HepG2 (cell line): ENCODE data around the gene PPP3R1. TPM values are rescaled to one million over a fixed set of nuclear protein-coding genes. Genes with fewer than 3 reads are reported as not detected.

Source experiments
- EEA1 ChIP-seq: sonication (generic); formaldehyde crosslinking; IDR thresholded peaks from 2 replicates; pipeline ENCODE4 v1.5.1; 2020; ENCODE audit warnings: mild to moderate bottlenecking, missing genetic modification reagents, borderline replicate concordance
- HMG20B ChIP-seq: conservative IDR thresholded peaks from 2 replicates; pipeline ENCODE4 v1.6.1; 2016; ENCODE audit warnings: missing genetic modification reagents, missing compliant biosample characterization
- HOXA3 ChIP-seq: sonication (generic); formaldehyde crosslinking; IDR thresholded peaks from 2 replicates; pipeline ENCODE4 v1.5.0; 2020; ENCODE audit warnings: missing genetic modification reagents
- KLF11 ChIP-seq: IDR thresholded peaks from 2 replicates; pipeline ENCODE4 v1.6.1; 2016; ENCODE audit warnings: missing compliant biosample characterization
- KLF16 ChIP-seq, 2 experiments: sonication (generic) in 1 of 2; formaldehyde crosslinking in 1 of 2; IDR thresholded peaks; 2 replicates each; pipeline versions ENCODE4 v1.6.1 to v1.8.0; 2016 to 2023; ENCODE audit warnings: missing genetic modification reagents in 2 of 2, missing compliant biosample characterization in 1 of 2
- MTA1 ChIP-seq: sonication (generic); formaldehyde crosslinking; IDR thresholded peaks from 2 replicates; pipeline ENCODE4 v1.4.0; 2020; ENCODE audit warnings: missing genetic modification reagents, mild to moderate bottlenecking, borderline replicate concordance
- NFE2L2 ChIP-seq: fragments of 150-350 bp; IDR thresholded peaks from 2 replicates; pipeline ENCODE4 v1.6.1; 2014; ENCODE audit warnings: low read length
- SUZ12 ChIP-seq: fragments of 150-350 bp; IDR thresholded peaks from 2 replicates; pipeline ENCODE4 v1.6.1; 2014; ENCODE audit warnings: low read depth, low read length
- ZMYM3 ChIP-seq: sonication (generic); formaldehyde crosslinking; IDR thresholded peaks from 2 replicates; pipeline ENCODE4 v1.5.1; 2020; ENCODE audit warnings: mild to moderate bottlenecking, missing genetic modification reagents
- ZMYM4 ChIP-seq: sonication (generic); formaldehyde crosslinking; IDR thresholded peaks from 2 replicates; pipeline ENCODE4 v1.8.1; 2023; ENCODE audit warnings: mild to moderate bottlenecking, missing genetic modification reagents
- ZNF501 ChIP-seq: sonication (generic); formaldehyde crosslinking; IDR thresholded peaks from 2 replicates; pipeline ENCODE4 v1.5.1; 2020; ENCODE audit warnings: mild to moderate bottlenecking, moderate library complexity, missing genetic modification reagents
- ZNF563 ChIP-seq: sonication (generic); formaldehyde crosslinking; IDR thresholded peaks from 2 replicates; pipeline ENCODE4 v1.8.0; 2022; ENCODE audit warnings: mild to moderate bottlenecking, moderate library complexity, missing genetic modification reagents
- ZSCAN29 ChIP-seq: sonication (generic); formaldehyde crosslinking; conservative IDR thresholded peaks from 2 replicates; pipeline ENCODE4 v1.4.0; 2020; ENCODE audit warnings: mild to moderate bottlenecking, missing genetic modification reagents
- polyA plus RNA-seq, 8 experiments: library from polyadenylated mRNA; depleted of rRNA in 3 of 8; stranded (reverse) in 7 of 8; unstranded in 1 of 8; fragments of >200 nt; fragmentation: Illumina TruSeq in 4 of 8; extraction: Trizol in 4 of 8; gene quantifications; 2 replicates each; pipeline versions ENCODE4 v1.2.1 to v1.2.3, GENCODE V29; 2011 to 2016; ENCODE audit warnings: low read depth in 4 of 8, missing spikeins in 1 of 8, mixed read lengths in 1 of 8; ENCODE audit not compliant: insufficient read depth in 1 of 8
- total RNA-seq, 5 experiments: library from RNA; depleted of rRNA; stranded (reverse); fragments of >200 nt; fragmentation: Illumina TruSeq; extraction: Trizol; gene quantifications; 2 replicates each; pipeline ENCODE4 v1.2.3, GENCODE V29; 2016; ENCODE audit warnings: low read depth in 1 of 5
- TF ChIP-seq, protein P1 (sequence below), 2 experiments: fragments of 450-650 bp in 1 of 2; sonication (generic) in 1 of 2; formaldehyde crosslinking in 1 of 2; IDR thresholded peaks; 2 replicates each; pipeline versions ENCODE4 v1.6.1 to v1.8.0; 2016 to 2022; ENCODE audit warnings: antibody characterized with exemption in 1 of 2, mild to moderate bottlenecking in 1 of 2, missing genetic modification reagents in 1 of 2
- TF ChIP-seq, protein P2 (sequence below): sonication (generic); formaldehyde crosslinking; IDR thresholded peaks from 2 replicates; pipeline ENCODE4 v1.5.0; 2020; ENCODE audit warnings: mild to moderate bottlenecking, missing genetic modification reagents, borderline replicate concordance
- TF ChIP-seq, protein P3 (sequence below): sonication (generic); formaldehyde crosslinking; IDR thresholded peaks from 2 replicates; pipeline ENCODE4 v1.5.1; 2020; ENCODE audit warnings: missing genetic modification reagents, mild to moderate bottlenecking, borderline replicate concordance

Gene PPP3R1
- total and polyA plus RNA-seq, 2 of the 13 experiments (the other 11 are each of a cell fraction or from before 2014, with no cell fraction given): 11.6 to 25.7 TPM

DNA sequence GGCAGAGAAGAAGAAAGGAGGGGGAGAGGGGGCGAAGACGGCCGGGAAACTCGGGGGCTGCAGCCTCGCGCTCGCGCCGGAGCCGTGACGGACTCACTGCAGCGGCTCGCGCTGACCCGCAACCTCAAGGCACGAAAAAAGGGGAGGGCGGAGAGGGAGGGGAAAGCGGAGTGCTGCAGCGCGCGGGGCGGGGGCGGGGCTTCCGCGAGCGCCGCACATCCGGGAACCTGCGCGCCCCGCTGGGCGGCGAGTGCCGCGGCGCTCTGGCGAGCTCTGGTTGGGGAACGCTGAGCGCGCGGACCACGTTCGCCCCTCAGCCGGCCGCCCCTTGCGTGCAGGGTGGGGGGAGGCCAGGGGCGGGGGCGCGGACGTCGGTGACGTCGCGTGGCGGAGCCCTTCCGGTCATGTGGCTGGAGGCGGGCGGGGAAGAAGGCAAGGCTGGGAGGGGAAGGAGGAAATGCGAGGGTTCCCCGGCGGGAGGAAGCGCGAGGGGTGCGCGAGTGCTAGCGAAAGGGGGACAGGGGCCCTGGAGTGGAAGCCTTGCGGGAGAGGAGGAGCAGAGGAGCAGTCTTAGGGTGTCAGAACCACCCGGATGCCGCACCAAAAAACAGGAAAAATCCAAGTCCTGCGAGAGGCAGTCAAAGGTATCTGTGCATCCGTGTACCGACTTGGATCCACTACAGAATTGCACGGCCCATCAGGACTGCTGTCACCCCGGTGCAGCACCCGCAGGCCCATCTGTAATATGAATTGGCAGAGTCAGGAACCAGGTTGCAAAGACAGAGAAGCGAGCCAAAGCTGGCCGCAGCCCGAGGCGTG, at the start of gene PPP3R1 (continued):
- TF ChIP-seq, protein P1, sequence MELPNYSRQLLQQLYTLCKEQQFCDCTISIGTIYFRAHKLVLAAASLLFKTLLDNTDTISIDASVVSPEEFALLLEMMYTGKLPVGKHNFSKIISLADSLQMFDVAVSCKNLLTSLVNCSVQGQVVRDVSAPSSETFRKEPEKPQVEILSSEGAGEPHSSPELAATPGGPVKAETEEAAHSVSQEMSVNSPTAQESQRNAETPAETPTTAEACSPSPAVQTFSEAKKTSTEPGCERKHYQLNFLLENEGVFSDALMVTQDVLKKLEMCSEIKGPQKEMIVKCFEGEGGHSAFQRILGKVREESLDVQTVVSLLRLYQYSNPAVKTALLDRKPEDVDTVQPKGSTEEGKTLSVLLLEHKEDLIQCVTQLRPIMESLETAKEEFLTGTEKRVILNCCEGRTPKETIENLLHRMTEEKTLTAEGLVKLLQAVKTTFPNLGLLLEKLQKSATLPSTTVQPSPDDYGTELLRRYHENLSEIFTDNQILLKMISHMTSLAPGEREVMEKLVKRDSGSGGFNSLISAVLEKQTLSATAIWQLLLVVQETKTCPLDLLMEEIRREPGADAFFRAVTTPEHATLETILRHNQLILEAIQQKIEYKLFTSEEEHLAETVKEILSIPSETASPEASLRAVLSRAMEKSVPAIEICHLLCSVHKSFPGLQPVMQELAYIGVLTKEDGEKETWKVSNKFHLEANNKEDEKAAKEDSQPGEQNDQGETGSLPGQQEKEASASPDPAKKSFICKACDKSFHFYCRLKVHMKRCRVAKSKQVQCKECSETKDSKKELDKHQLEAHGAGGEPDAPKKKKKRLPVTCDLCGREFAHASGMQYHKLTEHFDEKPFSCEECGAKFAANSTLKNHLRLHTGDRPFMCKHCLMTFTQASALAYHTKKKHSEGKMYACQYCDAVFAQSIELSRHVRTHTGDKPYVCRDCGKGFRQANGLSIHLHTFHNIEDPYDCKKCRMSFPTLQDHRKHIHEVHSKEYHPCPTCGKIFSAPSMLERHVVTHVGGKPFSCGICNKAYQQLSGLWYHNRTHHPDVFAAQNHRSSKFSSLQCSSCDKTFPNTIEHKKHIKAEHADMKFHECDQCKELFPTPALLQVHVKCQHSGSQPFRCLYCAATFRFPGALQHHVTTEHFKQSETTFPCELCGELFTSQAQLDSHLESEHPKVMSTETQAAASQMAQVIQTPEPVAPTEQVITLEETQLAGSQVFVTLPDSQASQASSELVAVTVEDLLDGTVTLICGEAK (IDR thresholded peaks at IDR 0.05): no peak
- TF ChIP-seq, protein P1 (CRISPR knock-in tag; IDR thresholded peaks at IDR 0.05): peak; percentile 65
- TF ChIP-seq ZSCAN29 (CRISPR knock-in tag): peak; percentile 89
- TF ChIP-seq KLF11: 0 out of 2 replicates have a peak, but pooled peaks have one; percentile 11
- TF ChIP-seq, protein P2, sequence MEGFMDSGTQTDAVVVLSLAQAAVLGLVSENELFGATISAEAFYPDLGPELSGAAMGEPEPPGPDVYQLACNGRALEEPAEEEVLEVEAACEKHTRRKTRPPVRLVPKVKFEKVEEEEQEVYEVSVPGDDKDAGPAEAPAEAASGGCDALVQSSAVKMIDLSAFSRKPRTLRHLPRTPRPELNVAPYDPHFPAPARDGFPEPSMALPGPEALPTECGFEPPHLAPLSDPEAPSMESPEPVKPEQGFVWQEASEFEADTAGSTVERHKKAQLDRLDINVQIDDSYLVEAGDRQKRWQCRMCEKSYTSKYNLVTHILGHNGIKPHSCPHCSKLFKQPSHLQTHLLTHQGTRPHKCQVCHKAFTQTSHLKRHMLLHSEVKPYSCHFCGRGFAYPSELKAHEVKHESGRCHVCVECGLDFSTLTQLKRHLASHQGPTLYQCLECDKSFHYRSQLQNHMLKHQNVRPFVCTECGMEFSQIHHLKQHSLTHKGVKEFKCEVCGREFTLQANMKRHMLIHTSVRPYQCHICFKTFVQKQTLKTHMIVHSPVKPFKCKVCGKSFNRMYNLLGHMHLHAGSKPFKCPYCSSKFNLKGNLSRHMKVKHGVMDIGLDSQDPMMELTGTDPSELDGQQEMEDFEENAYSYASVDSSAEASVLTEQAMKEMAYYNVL (CRISPR knock-in tag): 0 out of 2 replicates have a peak, but pooled peaks have one; percentile 59
- TF ChIP-seq KLF16 (CRISPR knock-in tag; IDR thresholded peaks at IDR 0.05): peak in 1 of 2 experiments; percentile 94; a peak in 2 of 4 replicates
- peak; percentile 69; the same call in 1 of the 2 replicates for TF ChIP-seq ZMYM3
- TF ChIP-seq HOXA3 (CRISPR knock-in tag): peak; percentile 93
- TF ChIP-seq ZNF501: peak; percentile 86
- peak; percentile 61; the same call in 1 of the 2 replicates for TF ChIP-seq MTA1 (CRISPR knock-in tag)
- peak; percentile 93; the same call in 1 of the 2 replicates for TF ChIP-seq EEA1 (CRISPR knock-in tag)
- no peak for TF ChIP-seq SUZ12
- TF ChIP-seq NFE2L2: no peak
- no peak for TF ChIP-seq HMG20B (CRISPR knock-in tag)
- peak; percentile 84 for TF ChIP-seq ZNF563
- TF ChIP-seq, protein P3, sequence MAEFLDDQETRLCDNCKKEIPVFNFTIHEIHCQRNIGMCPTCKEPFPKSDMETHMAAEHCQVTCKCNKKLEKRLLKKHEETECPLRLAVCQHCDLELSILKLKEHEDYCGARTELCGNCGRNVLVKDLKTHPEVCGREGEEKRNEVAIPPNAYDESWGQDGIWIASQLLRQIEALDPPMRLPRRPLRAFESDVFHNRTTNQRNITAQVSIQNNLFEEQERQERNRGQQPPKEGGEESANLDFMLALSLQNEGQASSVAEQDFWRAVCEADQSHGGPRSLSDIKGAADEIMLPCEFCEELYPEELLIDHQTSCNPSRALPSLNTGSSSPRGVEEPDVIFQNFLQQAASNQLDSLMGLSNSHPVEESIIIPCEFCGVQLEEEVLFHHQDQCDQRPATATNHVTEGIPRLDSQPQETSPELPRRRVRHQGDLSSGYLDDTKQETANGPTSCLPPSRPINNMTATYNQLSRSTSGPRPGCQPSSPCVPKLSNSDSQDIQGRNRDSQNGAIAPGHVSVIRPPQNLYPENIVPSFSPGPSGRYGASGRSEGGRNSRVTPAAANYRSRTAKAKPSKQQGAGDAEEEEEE: no peak
- peak; percentile 88 for TF ChIP-seq ZMYM4 (CRISPR knock-in tag)
